Astrocyte (in vitro differentiated cells and primary cell): ENCODE results near the gene ZNF558. TPM values are rescaled to one million over a fixed set of nuclear protein-coding genes. Genes with fewer than 3 reads are reported as not detected.
A peak's percentile ranks its signal among the peaks of the same experiment; 100 is the strongest.

Source experiments
- DNase-seq: peaks from one replicate; pipeline ENCODE4 v3.0.0-alpha.2; 2010; ENCODE audit warnings: low read depth
- FAIRE-seq: peaks from 2 replicates; lab custom pipeline; 2011; peaks lifted over from hg19 to GRCh38; lab: Jason Lieb, UNC
- H2AFZ ChIP-seq: 2 replicates; pipeline ENCODE4 v1.6.0; 2012; ENCODE audit warnings: low read depth, low read length, inconsistent platforms
- H3K27ac ChIP-seq: 2 replicates; pipeline ENCODE4 v1.5.1; 2011; ENCODE audit warnings: low read depth, low read length, inconsistent platforms
- H3K27me3 ChIP-seq: 2 replicates; pipeline ENCODE4 v1.6.0; 2011; ENCODE audit warnings: low read length, inconsistent platforms; ENCODE audit not compliant: insufficient read depth
- H3K36me3 ChIP-seq: 2 replicates; pipeline ENCODE4 v1.5.1; 2011; ENCODE audit warnings: low read length, inconsistent platforms; ENCODE audit not compliant: insufficient read depth
- H3K4me1 ChIP-seq: 2 replicates; pipeline ENCODE4 v1.5.1; 2011; ENCODE audit warnings: low read length, inconsistent platforms; ENCODE audit not compliant: insufficient read depth
- H3K4me2 ChIP-seq: 2 replicates; pipeline ENCODE4 v1.6.0; 2012; ENCODE audit warnings: low read length, inconsistent platforms
- H3K4me3 ChIP-seq: 2 replicates; pipeline ENCODE4 v1.5.1; 2011; ENCODE audit warnings: low read depth, mild to moderate bottlenecking, low read length, inconsistent platforms; ENCODE audit not compliant: insufficient read depth
- H3K79me2 ChIP-seq: 2 replicates; pipeline ENCODE4 v1.6.0; 2012; ENCODE audit warnings: mild to moderate bottlenecking, low read length, inconsistent platforms; ENCODE audit not compliant: insufficient read depth
- H3K9ac ChIP-seq: 2 replicates; pipeline ENCODE4 v1.6.0; 2012; ENCODE audit warnings: mild to moderate bottlenecking, low read length, inconsistent platforms
- H3K9me3 ChIP-seq: 2 replicates; pipeline ENCODE4 v1.5.1; 2012; ENCODE audit warnings: low read depth, mild to moderate bottlenecking, low read length, inconsistent platforms; ENCODE audit not compliant: insufficient read depth
- H4K20me1 ChIP-seq: 2 replicates; pipeline ENCODE4 v1.6.0; 2012; ENCODE audit warnings: low read length, inconsistent platforms; ENCODE audit not compliant: insufficient read depth
- H3K27ac Mint-ChIP-seq: one replicate; pipeline ENCODE4 v1.8.0; 2021; ENCODE audit warnings: mild to moderate bottlenecking, mixed read lengths; ENCODE audit not compliant: unreplicated experiment
- H3K27me3 Mint-ChIP-seq: one replicate; pipeline ENCODE4 v1.8.0; 2021; ENCODE audit warnings: low read depth, mixed read lengths; ENCODE audit not compliant: unreplicated experiment
- H3K36me3 Mint-ChIP-seq: one replicate; pipeline ENCODE4 v1.8.0; 2021; ENCODE audit warnings: low read depth, mixed read lengths; ENCODE audit not compliant: unreplicated experiment
- H3K4me1 Mint-ChIP-seq: one replicate; pipeline ENCODE4 v1.8.0; 2021; ENCODE audit warnings: low read depth, mixed read lengths; ENCODE audit not compliant: unreplicated experiment
- H3K4me3 Mint-ChIP-seq: one replicate; pipeline ENCODE4 v1.8.0; 2021; ENCODE audit warnings: mild to moderate bottlenecking, moderate library complexity, mixed read lengths; ENCODE audit not compliant: unreplicated experiment
- H3K9me3 Mint-ChIP-seq: one replicate; pipeline ENCODE4 v1.8.0; 2021; ENCODE audit warnings: mild to moderate bottlenecking, mixed read lengths; ENCODE audit not compliant: unreplicated experiment
- CTCF ChIP-seq: IDR thresholded peaks from 2 replicates; pipeline ENCODE4 v1.5.1; 2011; ENCODE audit warnings: low read depth, mild to moderate bottlenecking, inconsistent platforms, low read length, moderate library complexity; ENCODE audit not compliant: insufficient read depth
- EZH2 ChIP-seq: IDR thresholded peaks from 2 replicates; pipeline ENCODE4 v1.6.1; 2012; ENCODE audit warnings: mild to moderate bottlenecking, low read length, inconsistent platforms; ENCODE audit not compliant: insufficient read depth
- total RNA-seq: library from RNA; stranded (reverse); gene quantifications from 2 replicates; pipeline ENCODE4 v1.2.1, GENCODE V29; 2021

Gene ZNF558
- total RNA-seq, 1 donor from 2014 or later = not detected

GRCh38 chr19:8831373-8831772 is 731 bp downstream of the ZNF558 start:
- peaks cover 30% of the 10 kb centered on the region for H3K9me3 Mint-ChIP-seq
- H3K27ac Mint-ChIP-seq = no peak overlapping the region
- H3K9me3 ChIP-seq = no peaks in the 10 kb centered on the region
- TF ChIP-seq EZH2 (no peak), CTCF (no peak)
- no peaks in the 10 kb centered on the region for H3K79me2 ChIP-seq
- no peaks in the 10 kb centered on the region for H3K36me3 Mint-ChIP-seq
- no peaks in the 10 kb centered on the region for H4K20me1 ChIP-seq
- H3K27me3 ChIP-seq = no peaks in the 10 kb centered on the region
- no peak for FAIRE-seq
- H3K4me3 ChIP-seq = peak overlapping the region; percentile 77
- no peaks in the 10 kb centered on the region for H3K36me3 ChIP-seq
- H3K27ac ChIP-seq = no peak overlapping the region
- no peaks in the 10 kb centered on the region for H3K27me3 Mint-ChIP-seq
- DNase-seq = no peak
- H3K9ac ChIP-seq = peak overlapping the region; percentile 89
- peak overlapping the region; percentile 91 for H2AFZ ChIP-seq
- H3K4me2 ChIP-seq = peak overlapping the region; percentile 89
- no peaks in the 10 kb centered on the region for H3K4me1 Mint-ChIP-seq
- H3K4me3 Mint-ChIP-seq = no peak overlapping the region
- H3K4me1 ChIP-seq = no peaks in the 10 kb centered on the region

GRCh38 chr19:8827277-8827676 is 4.8 kb downstream of the ZNF558 start:
- H3K36me3 ChIP-seq = no peaks in the 10 kb centered on the region
- no peak overlapping the region for H3K4me3 Mint-ChIP-seq
- H3K27me3 Mint-ChIP-seq = no peaks in the 10 kb centered on the region
- H3K9me3 Mint-ChIP-seq = peaks cover 35% of the 10 kb centered on the region
- TF ChIP-seq CTCF (no peak), EZH2 (no peak)
- H3K27me3 ChIP-seq = no peaks in the 10 kb centered on the region
- no peak overlapping the region for H3K27ac ChIP-seq
- no peak overlapping the region for H2AFZ ChIP-seq
- no peaks in the 10 kb centered on the region for H4K20me1 ChIP-seq
- no peaks in the 10 kb centered on the region for H3K4me1 ChIP-seq
- no peaks in the 10 kb centered on the region for H3K79me2 ChIP-seq
- no peak for FAIRE-seq
- H3K9me3 ChIP-seq = no peaks in the 10 kb centered on the region
- H3K36me3 Mint-ChIP-seq = no peaks in the 10 kb centered on the region
- no peak overlapping the region for H3K27ac Mint-ChIP-seq
- H3K4me2 ChIP-seq = no peak overlapping the region
- H3K9ac ChIP-seq = no peak overlapping the region
- no peak overlapping the region for H3K4me3 ChIP-seq
- no peaks in the 10 kb centered on the region for H3K4me1 Mint-ChIP-seq
- no peak for DNase-seq

GRCh38 chr19:8826371-8826770 is 5.7 kb downstream of the ZNF558 start:
- no peak overlapping the region for H3K27ac Mint-ChIP-seq
- FAIRE-seq (no peak), DNase-seq (no peak)
- no peaks in the 10 kb centered on the region for H3K4me1 ChIP-seq
- no peaks in the 10 kb centered on the region for H3K27me3 ChIP-seq
- no peak for TF ChIP-seq EZH2
- TF ChIP-seq CTCF = no peak
- peaks cover 37% of the 10 kb centered on the region for H3K9me3 Mint-ChIP-seq
- H3K4me1 Mint-ChIP-seq = no peaks in the 10 kb centered on the region
- H3K79me2 ChIP-seq = no peaks in the 10 kb centered on the region
- H3K9me3 ChIP-seq = no peaks in the 10 kb centered on the region
- H3K36me3 ChIP-seq = no peaks in the 10 kb centered on the region
- H3K27ac ChIP-seq = no peak overlapping the region
- H3K27me3 Mint-ChIP-seq = no peaks in the 10 kb centered on the region
- H3K4me3 Mint-ChIP-seq = no peak overlapping the region
- no peaks in the 10 kb centered on the region for H4K20me1 ChIP-seq
- no peak overlapping the region for H3K4me3 ChIP-seq
- H3K36me3 Mint-ChIP-seq = no peaks in the 10 kb centered on the region
- H3K4me2 ChIP-seq = no peak overlapping the region
- H2AFZ ChIP-seq = no peak overlapping the region
- H3K9ac ChIP-seq = no peak overlapping the region
